ENCODE measurements around the gene ZFP69. TPM values are rescaled to one million over a fixed set of nuclear protein-coding genes. Genes with fewer than 3 reads are reported as not detected.

The ZFP69 gene
- total RNA-seq, 4 donors from 2014 or later: 2.6 to 3.7 (median 3.6) TPM

GRCh38 chr1:40539338-40539737 is 62.2 kb downstream of the ZFP69 start:
- Histone ChIP-seq H3K4me3 (no peak overlapping the region), H3K9me3 (no peaks in the 10 kb centered on the region), H3K27me3 (no peaks in the 10 kb centered on the region), H3K36me3 (peaks cover 0 to 40% (median 0%) of the 10 kb centered on the region in 3 donors), H3K4me1 (no peaks in the 10 kb centered on the region), H3K27ac (no peak overlapping the region)
- no peak for DNase-seq
- 72 to 91% methylated on average over 7 of the region's 7 CpGs for WGBS, 2 donors
- intact Hi-C loops (cut with DNase I): no loop called here
- TF ChIP-seq CTCF (IDR thresholded peaks at IDR 0.05) (no peak), POLR2A (IDR thresholded peaks at IDR 0.05) (no peak)

Other genes starting within 250 kb of the ZFP69 start
- not detected for gene TMCO2, start 229.4 kb upstream of the ZFP69 start, total RNA-seq
- 10 to 100 TPM; 26.2 to 47.1 (median 39.0) TPM for gene ZMPSTE24, start 219.1 kb upstream of the ZFP69 start, total RNA-seq
- 1 to 10 TPM in 2 of 4 donors, under 1 TPM in 1, not detected in 1; 0.26 to 4.0 (median 2.1) TPM for gene COL9A2, start 160.0 kb upstream of the ZFP69 start, total RNA-seq
- 10 to 100 TPM; 15.1 to 34.9 (median 23.8) TPM for gene SMAP2, start 103.6 kb upstream of the ZFP69 start, total RNA-seq
- 1 to 10 TPM in 1 of 4 donors, under 1 TPM in 3; 0.57 to 1.6 (median 0.70) TPM for gene ZFP69B, start 26.8 kb upstream of the ZFP69 start, total RNA-seq
- gene EXO5, start 31.5 kb downstream of the ZFP69 start, total RNA-seq: 1 to 10 TPM; 4.9 to 7.1 (median 5.7) TPM
- 1 to 10 TPM in 3 of 4 donors, under 1 TPM in 1; 0.27 to 3.1 (median 1.6) TPM for gene ZNF684, start 54.3 kb downstream of the ZFP69 start, total RNA-seq
- 1 to 10 TPM; 1.0 to 2.5 (median 1.5) TPM for gene RIMS3, start 188.4 kb downstream of the ZFP69 start, total RNA-seq
- 10 to 100 TPM; 39.9 to 43.3 (median 41.8) TPM for gene NFYC, start 214.4 kb downstream of the ZFP69 start, total RNA-seq